Upper lobe of left lung (tissue), 6 donors: ENCODE measurements around the gene XRCC1. TPM values are rescaled to one million over a fixed set of nuclear protein-coding genes. Genes with fewer than 3 reads are reported as not detected.

ENCODE experiments used
- ATAC-seq, 2 donors: fragments of 200-7000 bp; cut with Tn5 transposase; one replicate each; pipeline ENCODE4 v1.9.1; 2022; ENCODE audit warnings: mild to moderate bottlenecking in 2 of 2, moderate library complexity in 2 of 2; ENCODE audit not compliant: low FRiP score in 2 of 2
- DNase-seq, 2 donors: peaks; one replicate each; pipeline ENCODE4 v3.0.0-alpha.2; 2019 to 2020
- H3K27ac ChIP-seq, 4 donors: fragments of 200-600 bp; sonication (generic); one replicate each; pipeline ENCODE4 v1.5.1; 2016 to 2019
- H3K27me3 ChIP-seq, 4 donors: fragments of 200-600 bp; sonication (generic); one replicate each; pipeline ENCODE4 v1.5.1; 2017 to 2019
- H3K36me3 ChIP-seq, 4 donors: fragments of 200-600 bp; sonication (generic); one replicate each; pipeline ENCODE4 v1.5.1; 2016 to 2019
- H3K4me1 ChIP-seq, 4 donors: fragments of 200-600 bp; sonication (generic); one replicate each; pipeline ENCODE4 v1.5.1; 2018 to 2019
- H3K4me3 ChIP-seq, 4 donors: fragments of 200-600 bp; sonication (generic); one replicate each; pipeline ENCODE4 v1.5.1; 2017 to 2019; ENCODE audit warnings: mild to moderate bottlenecking in 2 of 4, moderate library complexity in 1 of 4
- H3K9me3 ChIP-seq, 4 donors: fragments of 200-600 bp; sonication (generic); one replicate each; pipeline ENCODE4 v1.5.1; 2018 to 2019
- EP300 ChIP-seq, 4 donors: sonication (generic); formaldehyde crosslinking; IDR thresholded peaks; one replicate each; pipeline ENCODE4 v1.5.1; 2017; ENCODE audit warnings: antibody characterized with exemption in 4 of 4, control low read depth in 2 of 4
- POLR2A ChIP-seq, 4 donors: fragments of 450-650 bp; IDR thresholded peaks; one replicate each; pipeline ENCODE4 v1.5.1; 2016 to 2017; ENCODE audit warnings: antibody characterized with exemption in 4 of 4, mild to moderate bottlenecking in 2 of 4
- POLR2AphosphoS5 ChIP-seq, 2 donors: sonication (generic); formaldehyde crosslinking; IDR thresholded peaks; one replicate each; pipeline ENCODE4 v1.5.1; 2017; ENCODE audit warnings: antibody characterized with exemption in 2 of 2
- WGBS, 2 donors: methylation state at CpG; one replicate each; pipeline ENCODE4 v1.1.5; 2017 to 2018; 5-methylcytosine and 5-hydroxymethylcytosine counted together
- total RNA-seq, 6 donors: library from RNA; depleted of rRNA in 4 of 6; stranded (reverse); fragments of >200 nt in 4 of 6; gene quantifications; one replicate each; pipeline versions ENCODE4 v1.1.0 to v1.2.1, GENCODE V29; 2016 to 2021
- TF ChIP-seq, protein P1 (sequence below), 6 experiments: fragments of 450-650 bp in 4 of 6; fragments of 200-600 bp in 2 of 6; sonication (generic) in 2 of 6; IDR thresholded peaks; one replicate each; pipeline ENCODE4 v1.5.1; 2016 to 2019; ENCODE audit warnings: antibody characterized with exemption in 6 of 6
- donor health status: DM: no; HTN: no; CAD: no; lungs with moderate emphysema.
- donor health status: DM: no; HTN: yes; CAD: no; lungs with severe emphysema.

The XRCC1 gene
- total RNA-seq, 6 donors from 2014 or later: 24.2 to 30.1 (median 26.4) TPM

DNA sequence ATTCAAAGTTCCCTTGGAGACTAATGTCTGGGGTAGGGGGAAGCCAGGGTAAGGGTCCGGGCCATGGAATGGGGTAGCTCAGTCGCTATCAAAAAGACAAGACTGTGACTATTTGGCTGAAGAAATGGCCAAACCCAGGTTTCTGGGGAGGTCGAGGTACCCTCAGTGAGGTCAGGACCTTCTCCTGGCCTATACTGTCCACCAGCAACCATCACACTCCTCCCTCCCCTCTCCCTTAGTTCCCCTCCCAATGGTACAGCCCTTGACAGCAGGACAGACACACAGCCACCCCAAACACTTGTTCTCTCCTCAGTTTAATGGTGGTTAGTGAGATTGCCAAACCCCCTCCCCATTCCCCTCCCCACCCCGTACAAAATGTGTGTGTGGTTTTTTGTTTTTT, 46.7 kb upstream of the XRCC1 start:
- ATAC-seq: no peak
- no peaks in the 10 kb centered on the region for H3K9me3 ChIP-seq
- no peaks in the 10 kb centered on the region for H3K36me3 ChIP-seq
- TF ChIP-seq POLR2AphosphoS5 (IDR thresholded peaks at IDR 0.05) (no peak), EP300 (IDR thresholded peaks at IDR 0.05) (no peak), POLR2A (IDR thresholded peaks at IDR 0.05) (no peak)
- TF ChIP-seq, protein P1, sequence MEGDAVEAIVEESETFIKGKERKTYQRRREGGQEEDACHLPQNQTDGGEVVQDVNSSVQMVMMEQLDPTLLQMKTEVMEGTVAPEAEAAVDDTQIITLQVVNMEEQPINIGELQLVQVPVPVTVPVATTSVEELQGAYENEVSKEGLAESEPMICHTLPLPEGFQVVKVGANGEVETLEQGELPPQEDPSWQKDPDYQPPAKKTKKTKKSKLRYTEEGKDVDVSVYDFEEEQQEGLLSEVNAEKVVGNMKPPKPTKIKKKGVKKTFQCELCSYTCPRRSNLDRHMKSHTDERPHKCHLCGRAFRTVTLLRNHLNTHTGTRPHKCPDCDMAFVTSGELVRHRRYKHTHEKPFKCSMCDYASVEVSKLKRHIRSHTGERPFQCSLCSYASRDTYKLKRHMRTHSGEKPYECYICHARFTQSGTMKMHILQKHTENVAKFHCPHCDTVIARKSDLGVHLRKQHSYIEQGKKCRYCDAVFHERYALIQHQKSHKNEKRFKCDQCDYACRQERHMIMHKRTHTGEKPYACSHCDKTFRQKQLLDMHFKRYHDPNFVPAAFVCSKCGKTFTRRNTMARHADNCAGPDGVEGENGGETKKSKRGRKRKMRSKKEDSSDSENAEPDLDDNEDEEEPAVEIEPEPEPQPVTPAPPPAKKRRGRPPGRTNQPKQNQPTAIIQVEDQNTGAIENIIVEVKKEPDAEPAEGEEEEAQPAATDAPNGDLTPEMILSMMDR (IDR thresholded peaks at IDR 0.05): no peak
- H3K27ac ChIP-seq: no peak overlapping the region
- DNase-seq: no peak
- peaks cover 5 to 20% (median 12%) of the 10 kb centered on the region in 4 donors for H3K4me1 ChIP-seq
- H3K27me3 ChIP-seq: no peaks in the 10 kb centered on the region
- WGBS, 2 donors: 79 to 88% methylated on average over 4 of the region's 4 CpGs
- H3K4me3 ChIP-seq: no peak overlapping the region

DNA sequence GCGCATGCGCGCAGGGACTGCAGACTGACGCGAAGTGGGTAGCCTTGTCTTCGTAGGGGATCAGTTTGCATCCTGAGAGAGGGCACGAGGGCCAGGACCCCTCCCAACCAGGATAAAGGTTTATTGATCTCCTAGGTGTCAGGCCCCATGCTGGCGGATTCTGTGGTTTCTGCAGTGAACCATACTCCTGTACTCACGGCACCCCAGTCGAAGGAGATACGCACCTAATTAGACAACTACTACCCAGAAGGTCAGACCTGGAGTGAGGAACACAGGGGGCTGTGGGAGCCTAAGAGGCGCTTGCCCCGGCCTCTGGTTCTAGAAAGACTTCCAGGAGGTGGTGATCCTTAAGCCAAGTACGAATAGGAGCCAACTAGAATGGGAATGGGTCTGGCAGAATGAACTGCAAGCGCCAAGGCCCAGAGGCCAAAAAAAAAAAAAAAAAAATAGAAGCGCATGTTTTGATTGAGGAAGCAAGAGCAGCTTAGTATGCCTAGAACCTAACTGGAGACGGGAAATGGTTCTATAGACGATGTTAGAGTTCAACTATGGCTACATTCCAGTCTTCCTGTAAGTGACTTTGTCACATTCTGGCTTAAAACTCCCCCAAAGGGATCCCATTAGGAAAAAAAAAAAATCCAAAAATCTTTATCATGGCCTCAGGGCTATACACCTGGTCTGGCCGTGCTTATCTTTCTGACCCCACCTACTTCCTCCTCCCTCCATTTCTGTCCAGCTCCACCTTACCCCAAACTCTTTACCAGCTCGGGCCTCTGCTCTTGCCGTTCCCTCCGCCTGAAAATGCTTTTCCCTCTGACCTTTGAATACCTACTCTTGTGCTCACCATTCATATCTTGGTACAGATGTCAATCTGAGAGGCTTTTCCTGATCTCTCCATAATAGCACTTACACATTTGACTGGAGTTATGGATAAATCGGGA, 45.0 kb upstream of the XRCC1 start:
- TF ChIP-seq, protein P1 (IDR thresholded peaks at IDR 0.05): no peak
- no peak for TF ChIP-seq POLR2AphosphoS5 (IDR thresholded peaks at IDR 0.05)
- no peak for TF ChIP-seq EP300 (IDR thresholded peaks at IDR 0.05)
- no peak for TF ChIP-seq POLR2A (IDR thresholded peaks at IDR 0.05)
- peak overlapping the region; percentile 67 to 83 (median 77) for H3K4me3 ChIP-seq
- H3K27me3 ChIP-seq: no peaks in the 10 kb centered on the region
- no peaks in the 10 kb centered on the region for H3K36me3 ChIP-seq
- peaks cover 5 to 20% (median 12%) of the 10 kb centered on the region in 4 donors for H3K4me1 ChIP-seq
- WGBS, 2 donors: 47 to 68% methylated on average over 13 to 23 of the region's 23 CpGs
- DNase-seq (no peak), ATAC-seq (peak in 1 of 2 donors; percentile 1)
- peak overlapping the region; percentile 93 to 98 (median 94) for H3K27ac ChIP-seq
- H3K9me3 ChIP-seq: no peaks in the 10 kb centered on the region

DNA sequence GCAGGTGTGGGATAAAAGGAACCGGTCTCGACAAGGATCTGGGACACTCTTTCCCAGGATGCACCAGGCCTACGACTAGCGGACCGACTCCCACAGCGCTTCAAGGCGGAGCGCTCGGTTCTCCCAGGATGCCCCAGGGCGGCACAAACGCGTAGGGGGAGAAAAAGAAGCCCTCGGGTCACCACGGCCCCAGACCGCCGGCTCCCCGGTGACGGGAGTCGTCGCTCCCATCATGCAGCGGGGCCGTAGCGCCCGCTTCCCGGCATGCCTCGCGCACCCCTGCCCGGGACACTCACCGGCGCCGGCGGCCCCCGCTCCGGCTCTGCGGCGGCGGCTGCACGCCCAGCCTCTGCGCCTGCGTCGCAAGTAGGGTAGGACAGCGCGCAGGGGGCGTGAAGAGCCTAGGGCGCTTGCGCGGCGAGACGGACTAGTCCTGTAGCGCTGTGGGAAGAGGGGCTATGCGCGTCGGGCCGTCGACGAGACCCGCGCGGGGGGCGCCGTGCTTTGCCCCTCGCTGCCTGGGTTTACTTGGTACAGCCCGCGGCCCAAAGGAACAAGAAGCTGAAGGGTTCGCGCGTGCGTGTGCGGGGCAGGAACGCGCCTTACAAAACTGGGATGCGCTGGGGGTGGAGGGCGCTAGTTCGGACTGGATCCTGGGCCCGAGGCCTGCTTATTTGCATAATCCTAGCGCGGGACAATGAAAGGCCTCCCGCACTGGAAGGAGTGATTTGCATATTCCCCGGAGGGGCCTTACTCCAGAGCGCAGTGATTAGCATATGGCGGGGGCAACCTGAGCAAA, 44.1 kb upstream of the XRCC1 start, which contains the start of gene ZNF428:
Gene ZNF428 (minus strand): TSS at position 368 of the 799 bp plus-strand sequence. CDS start 5,325 bp downstream, outside the sequence.
- WGBS, 2 donors: 0% methylated on average over 7 to 19 of the region's 81 CpGs
- H3K27ac ChIP-seq: peak within 1 kb of the TSS; percentile 93 to 98 (median 94)

DNA sequence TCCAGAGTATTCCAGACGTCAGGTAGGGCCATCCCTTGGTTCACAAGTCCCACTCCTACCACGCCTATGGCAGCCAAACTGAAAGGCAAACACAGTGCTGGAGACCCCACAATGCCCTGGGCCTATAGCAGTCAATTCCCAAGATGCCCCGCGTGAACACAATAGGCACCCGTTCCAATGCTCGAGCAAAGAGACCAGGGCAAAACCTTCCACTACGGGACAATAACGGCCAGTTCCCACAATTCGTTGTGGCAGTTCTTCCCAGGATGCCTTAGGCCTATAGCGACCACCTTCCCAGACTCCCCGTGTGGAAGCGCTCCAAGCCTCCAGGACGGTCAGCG, 43.6 kb upstream of the XRCC1 start:
- Histone ChIP-seq H3K27ac (peak overlapping the region; percentile 93 to 98 (median 94)), H3K9me3 (no peaks in the 10 kb centered on the region), H3K4me1 (peaks cover 5 to 20% (median 10%) of the 10 kb centered on the region in 4 donors), H3K4me3 (peak overlapping the region; percentile 67 to 83 (median 77)), H3K36me3 (peaks cover 0 to 3% (median under 1%) of the 10 kb centered on the region in 4 donors), H3K27me3 (no peaks in the 10 kb centered on the region)
- ATAC-seq (peak in 1 of 2 donors; percentile 53), DNase-seq (peak in 1 of 2 donors; percentile 43)
- 0 to 3% methylated on average over 10 to 14 of the region's 14 CpGs for WGBS, 2 donors
- TF ChIP-seq, protein P1 (IDR thresholded peaks at IDR 0.05): no peak
- TF ChIP-seq EP300 (IDR thresholded peaks at IDR 0.05) (no peak), POLR2A (IDR thresholded peaks at IDR 0.05) (no peak), POLR2AphosphoS5 (IDR thresholded peaks at IDR 0.05) (no peak)

More for the DNA sequence above, 44.1 kb upstream of the XRCC1 start, which contains the start of gene ZNF428:
- peaks cover 5 to 20% (median 10%) of the 10 kb centered on the region in 4 donors for H3K4me1 ChIP-seq
- H3K4me3 ChIP-seq: peak within 1 kb of the TSS; percentile 67 to 83 (median 77)
- H3K36me3 ChIP-seq: no peaks in the 10 kb centered on the region
- DNase-seq (peak; percentile 92 to 96), ATAC-seq (peak; percentile 93 to 97)
- TF ChIP-seq, protein P1 (IDR thresholded peaks at IDR 0.05): peak in 1 of 6 experiments; percentile 3
- TF ChIP-seq POLR2A (IDR thresholded peaks at IDR 0.05) (peak in 3 of 4 donors; percentile 60 to 89 (median 61)), EP300 (IDR thresholded peaks at IDR 0.05) (no peak), POLR2AphosphoS5 (IDR thresholded peaks at IDR 0.05) (peak; percentile 72 to 74)
- H3K9me3 ChIP-seq: no peaks in the 10 kb centered on the region
- H3K27me3 ChIP-seq: no peaks in the 10 kb centered on the region
